Measurements from ENCODE around the gene FUBP3. TPM values are rescaled to one million over a fixed set of nuclear protein-coding genes. Genes with fewer than 3 reads are reported as not detected.

The FUBP3 gene
- polyA plus RNA-seq, 3 donors, result 9.5 to 17.3 (median 16.3) TPM

- Histone ChIP-seq H3K4me2 (replicated peaks; ENCODE audit: extremely low read depth, low read length, poor library complexity, severe bottlenecking) (no peak overlapping the region), H4K20me1 (ENCODE audit: insufficient read depth, low read length) (no peaks in the 10 kb centered on the region), H3K9ac (ENCODE audit: insufficient read depth, low read length, poor library complexity, severe bottlenecking) (no peak overlapping the region), H3K27me3 (ENCODE audit: control insufficient read depth in 2 of 2, insufficient read depth in 2 of 2, low read length in 2 of 2) (peaks cover 2 to 8% of the 10 kb centered on the region in 2 donors), H3K27ac (ENCODE audit: low read depth in 1 of 2, low read length in 2 of 2) (no peak overlapping the region), H3K36me3 (replicated peaks in 1 of 2; ENCODE audit: control insufficient read depth in 1 of 2, insufficient read depth in 2 of 2, low read length in 2 of 2) (no peaks in the 10 kb centered on the region), H3K79me2 (ENCODE audit: insufficient read depth, low read length) (no peaks in the 10 kb centered on the region), H3K4me1 (ENCODE audit: control insufficient read depth in 1 of 2, insufficient read depth in 2 of 2, low read length in 2 of 2) (no peaks in the 10 kb centered on the region), H3K4me3 (replicated peaks in 1 of 3; ENCODE audit: low read depth in 2 of 3, low read length in 3 of 3) (no peak overlapping the region), H2AFZ (ENCODE audit: insufficient read depth, low read depth, low read length, poor library complexity, severe bottlenecking) (no peak overlapping the region), H3K9me3 (replicated peaks in 1 of 2; ENCODE audit: control insufficient read depth in 1 of 2, insufficient read depth in 1 of 2, low read length in 2 of 2) (no peaks in the 10 kb centered on the region)
- Mint-ChIP-seq H3K4me3 (no peak overlapping the region), H3K9me3 (peaks cover 0 to 3% (median 0%) of the 10 kb centered on the region in 7 donors), H3K27ac (no peak overlapping the region), H3K36me3 (no peaks in the 10 kb centered on the region), H3K4me1 (no peaks in the 10 kb centered on the region), H3K27me3 (ENCODE audit: low read depth in 3 of 3) (peaks cover 20 to 47% (median 24%) of the 10 kb centered on the region in 3 donors)
- DNase-seq, result no peak
- intact Hi-C loops (cut with micrococcal nuclease), result no loop called here
- 97% methylated on average over 10 of the region's 12 CpGs for WGBS (ENCODE audit: insufficient coverage)
- no peak for TF ChIP-seq CTCF (IDR thresholded peaks at IDR 0.05)
These were observed 93.7 kb downstream of the FUBP3 start for GRCh38 chr9:130672933-130673615.

DNA sequence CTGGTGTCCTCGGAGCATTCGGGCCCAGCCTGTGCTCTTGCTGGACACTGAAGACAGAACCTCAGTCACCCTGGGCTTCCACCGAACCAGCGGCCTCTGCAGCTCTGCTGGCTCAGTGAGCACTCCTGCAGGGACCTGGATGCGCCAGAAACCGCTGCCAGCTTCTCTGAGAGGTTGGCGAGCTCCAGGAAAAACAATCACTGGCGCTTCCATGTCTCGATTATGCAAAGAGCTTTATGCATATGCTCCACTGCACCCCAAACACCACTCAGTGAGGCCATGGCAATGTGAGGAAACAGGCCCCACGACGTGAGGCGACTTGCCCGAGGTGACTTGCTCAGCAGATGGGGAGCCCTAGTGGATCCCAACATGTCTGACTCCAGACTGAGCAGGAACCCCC, 96.0 kb downstream of the FUBP3 start:
- no peak overlapping the region for H2AFZ ChIP-seq (ENCODE audit: insufficient read depth, low read depth, low read length, poor library complexity, severe bottlenecking)
- intact Hi-C loops (cut with micrococcal nuclease), result no loop called here
- WGBS (ENCODE audit: insufficient coverage), result 93% methylated on average over 12 of the region's 13 CpGs
- no peak overlapping the region for H3K4me3 ChIP-seq (replicated peaks in 1 of 3; ENCODE audit: low read depth in 2 of 3, low read length in 3 of 3)
- no peaks in the 10 kb centered on the region for H3K4me1 ChIP-seq (ENCODE audit: control insufficient read depth in 1 of 2, insufficient read depth in 2 of 2, low read length in 2 of 2)
- H4K20me1 ChIP-seq (ENCODE audit: insufficient read depth, low read length), result no peaks in the 10 kb centered on the region
- peaks cover 0 to 4% (median 0%) of the 10 kb centered on the region in 7 donors for H3K9me3 Mint-ChIP-seq
- no peaks in the 10 kb centered on the region for H3K36me3 ChIP-seq (replicated peaks in 1 of 2; ENCODE audit: control insufficient read depth in 1 of 2, insufficient read depth in 2 of 2, low read length in 2 of 2)
- no peak overlapping the region for H3K27ac Mint-ChIP-seq
- H3K27me3 ChIP-seq (ENCODE audit: control insufficient read depth in 2 of 2, insufficient read depth in 2 of 2, low read length in 2 of 2), result peaks cover 0 to 13% of the 10 kb centered on the region in 2 donors
- H3K4me2 ChIP-seq (replicated peaks; ENCODE audit: extremely low read depth, low read length, poor library complexity, severe bottlenecking), result no peak overlapping the region
- peaks cover 18 to 47% (median 24%) of the 10 kb centered on the region in 3 donors for H3K27me3 Mint-ChIP-seq (ENCODE audit: low read depth in 3 of 3)
- H3K9me3 ChIP-seq (replicated peaks in 1 of 2; ENCODE audit: control insufficient read depth in 1 of 2, insufficient read depth in 1 of 2, low read length in 2 of 2), result no peaks in the 10 kb centered on the region
- TF ChIP-seq CTCF (IDR thresholded peaks at IDR 0.05), result no peak
- H3K27ac ChIP-seq (ENCODE audit: low read depth in 1 of 2, low read length in 2 of 2), result no peak overlapping the region
- H3K4me1 Mint-ChIP-seq, result no peaks in the 10 kb centered on the region
- no peak overlapping the region for H3K9ac ChIP-seq (ENCODE audit: insufficient read depth, low read length, poor library complexity, severe bottlenecking)
- H3K79me2 ChIP-seq (ENCODE audit: insufficient read depth, low read length), result no peaks in the 10 kb centered on the region
- H3K36me3 Mint-ChIP-seq, result no peaks in the 10 kb centered on the region
- DNase-seq, result no peak
- H3K4me3 Mint-ChIP-seq, result no peak overlapping the region
